GM12878 (cell line): ENCODE data around the gene SNAP29. TPM values are rescaled to one million over a fixed set of nuclear protein-coding genes. Genes with fewer than 3 reads are reported as not detected.
A peak's percentile ranks its signal among the peaks of the same experiment; 100 is the strongest.

Source experiments
- BHLHE40 ChIP-seq, 2 experiments: fragments of 450-650 bp in 1 of 2; IDR thresholded peaks; 2 replicates each; pipeline ENCODE4 v1.6.1; 2011 to 2017; ENCODE audit warnings: low read depth in 2 of 2, borderline replicate concordance in 1 of 2, improper control_type of control experiment in 1 of 2, low read length in 1 of 2, mild to moderate bottlenecking in 1 of 2
- CBFB ChIP-seq: IDR thresholded peaks from 2 replicates; pipeline ENCODE4 v1.6.1; 2016; ENCODE audit warnings: antibody characterized with exemption, low read depth
- CHD2 ChIP-seq: IDR thresholded peaks from 2 replicates; pipeline ENCODE4 v1.6.1; 2011; ENCODE audit warnings: low read depth, low read length, improper control_type of control experiment, borderline replicate concordance
- E2F8 ChIP-seq: fragments of 450-650 bp; IDR thresholded peaks from 2 replicates; pipeline ENCODE4 v1.6.1; 2018; ENCODE audit warnings: mild to moderate bottlenecking, low read depth, moderate library complexity; ENCODE audit not compliant: partially characterized antibody
- ELK1 ChIP-seq: IDR thresholded peaks from 2 replicates; pipeline ENCODE4 v1.6.1; 2012; ENCODE audit warnings: low read depth, low read length, improper control_type of control experiment
- EP300 ChIP-seq, 2 experiments: fragments of 150-350 bp in 1 of 2; IDR thresholded peaks; 2 replicates each; pipeline ENCODE4 v1.6.1; 2011 to 2012; ENCODE audit warnings: low read depth in 2 of 2, low read length in 2 of 2, borderline replicate concordance in 1 of 2, improper control_type of control experiment in 1 of 2, inconsistent platforms in 1 of 2; ENCODE audit not compliant: control insufficient read depth in 1 of 2
- EZH2 ChIP-seq: IDR thresholded peaks from 2 replicates; pipeline ENCODE4 v1.6.1; 2012; ENCODE audit warnings: low read depth, mild to moderate bottlenecking, control low read depth, inconsistent platforms, low read length, borderline replicate concordance; ENCODE audit not compliant: control insufficient read depth
- FOS ChIP-seq: IDR thresholded peaks from 3 replicates; pipeline ENCODE4 v1.6.1; 2011; ENCODE audit warnings: borderline replicate concordance; ENCODE audit not compliant: insufficient read length; ENCODE audit errors: extremely low read depth
- HDGF ChIP-seq: fragments of 450-650 bp; IDR thresholded peaks from 2 replicates; pipeline ENCODE4 v1.6.1; 2016; ENCODE audit warnings: antibody characterized with exemption
- KLF5 ChIP-seq: fragments of 450-650 bp; IDR thresholded peaks from 2 replicates; pipeline ENCODE4 v1.6.1; 2014; ENCODE audit warnings: mild to moderate bottlenecking; ENCODE audit not compliant: partially characterized antibody
- MEF2A ChIP-seq: IDR thresholded peaks from 2 replicates; pipeline ENCODE4 v1.6.1; 2011; ENCODE audit warnings: low read depth, mild to moderate bottlenecking, low read length, moderate library complexity; ENCODE audit not compliant: insufficient read depth
- NR2F1 ChIP-seq: fragments of 450-650 bp; conservative IDR thresholded peaks from 2 replicates; pipeline ENCODE4 v1.6.1; 2017; ENCODE audit warnings: mild to moderate bottlenecking
- RFX5 ChIP-seq: IDR thresholded peaks from 2 replicates; pipeline ENCODE4 v1.6.1; 2011; ENCODE audit warnings: low read depth, low read length, improper control_type of control experiment
- RUNX3 ChIP-seq: IDR thresholded peaks from 2 replicates; pipeline ENCODE4 v1.6.1; 2012; ENCODE audit warnings: low read length, inconsistent platforms
- SRF ChIP-seq, 2 experiments: IDR thresholded peaks; 2 replicates each; pipeline ENCODE4 v1.6.1; 2011; ENCODE audit warnings: low read depth in 2 of 2, low read length in 2 of 2, mild to moderate bottlenecking in 1 of 2, moderate library complexity in 1 of 2
- STAT1 ChIP-seq: fragments of 450-650 bp; conservative IDR thresholded peaks from 2 replicates; pipeline ENCODE4 v1.6.1; 2014; ENCODE audit warnings: antibody characterized with exemption, mild to moderate bottlenecking
- ZBTB33 ChIP-seq: fragments of 450-650 bp; IDR thresholded peaks from 2 replicates; pipeline ENCODE4 v1.6.1; 2017; ENCODE audit warnings: mild to moderate bottlenecking
- polyA plus RNA-seq, 11 experiments: library from polyadenylated mRNA; depleted of rRNA in 4 of 11; unstranded in 6 of 11; stranded (reverse) in 5 of 11; fragments of >200 nt; fragmentation: Nextera tagmentation in 4 of 11; fragmentation: Illumina TruSeq in 1 of 11; extraction: Ambion mirVana in 4 of 11; extraction: Trizol in 1 of 11; gene quantifications; 1 replicate in 1 of 11; 2 replicates in 10 of 11; pipeline versions ENCODE4 v1.2.1 to v1.2.3, GENCODE V29; 2011 to 2016; ENCODE audit warnings: inconsistent platforms in 2 of 11, missing spikeins in 2 of 11, low read depth in 1 of 11
- total RNA-seq, 4 experiments: library from RNA; depleted of rRNA in 3 of 4; stranded (reverse); fragments of >200 nt in 3 of 4; fragmentation: Illumina TruSeq in 1 of 4; extraction: Trizol in 1 of 4; gene quantifications; 2 replicates each; pipeline versions ENCODE4 v1.2.1 to v1.2.3, GENCODE V29; 2013 to 2021
- TF ChIP-seq, protein P1 (sequence below): fragments of 450-650 bp; IDR thresholded peaks from 2 replicates; pipeline ENCODE4 v1.6.1; 2016; ENCODE audit warnings: mild to moderate bottlenecking
- TF ChIP-seq, protein P2 (sequence below): IDR thresholded peaks from 2 replicates; pipeline ENCODE4 v1.6.1; 2011; ENCODE audit warnings: mild to moderate bottlenecking, low read depth, low read length, moderate library complexity; ENCODE audit not compliant: insufficient replicate concordance

SNAP29 gene
- total and polyA plus RNA-seq, 10 of the 15 experiments (the other 5 are each of a cell fraction or from before 2014, with no cell fraction given), result 4.7 to 45.7 (median 27.9) TPM

DNA sequence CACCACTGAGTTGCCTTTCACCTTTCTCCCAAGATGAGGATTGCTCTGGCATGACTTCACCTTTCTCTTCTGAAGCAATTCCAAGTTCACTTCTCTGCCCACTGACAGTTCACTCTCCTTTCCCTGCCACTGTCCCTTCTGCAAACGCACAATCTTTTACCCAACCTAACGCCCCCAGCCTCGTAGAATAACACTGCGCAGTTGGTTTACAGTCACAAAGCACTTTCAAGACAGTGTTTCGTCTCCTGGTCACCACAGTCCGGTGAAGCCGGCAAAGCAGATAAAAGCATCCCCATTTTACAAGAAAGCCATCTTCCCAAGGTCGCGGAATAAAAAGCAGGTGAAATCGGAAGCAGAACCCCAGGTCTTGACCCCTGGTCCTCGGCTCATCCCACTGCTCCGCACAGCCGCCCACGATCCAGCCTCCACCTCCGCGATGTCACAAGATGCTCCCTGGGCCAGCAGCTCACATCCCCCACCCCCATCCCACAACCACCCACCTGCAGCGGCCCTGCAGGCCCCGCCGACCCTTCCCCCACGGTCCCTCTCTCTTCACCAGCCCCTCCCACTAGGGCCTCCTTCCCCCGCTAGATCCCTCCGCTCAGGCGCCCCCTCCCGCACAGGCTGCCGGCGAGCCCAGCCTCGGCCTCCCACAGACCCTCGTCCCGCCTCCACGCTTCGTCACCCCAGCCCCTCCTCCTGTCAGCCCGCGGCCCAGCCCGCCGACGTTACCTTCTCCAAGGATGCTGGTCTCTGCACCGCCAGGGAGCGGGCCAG lies 781 bp upstream of the SNAP29 start (continued):
- TF ChIP-seq CBFB (no peak), SRF (IDR thresholded peaks at IDR 0.05; ENCODE audit: low read depth in 2 of 2, low read length in 2 of 2) (no peak), E2F8 (no peak), NR2F1 (0 out of 2 replicates have a peak, but pooled peaks have one; percentile 41), KLF5 (no peak), MEF2A (no peak), EP300 (IDR thresholded peaks at IDR 0.05; ENCODE audit: borderline replicate concordance in 1 of 2, control insufficient read depth in 1 of 2, low read depth in 2 of 2, low read length in 2 of 2) (no peak), RUNX3 (peak; percentile 40; the same call in 1 of the 2 replicates), BHLHE40 (IDR thresholded peaks at IDR 0.05; ENCODE audit: borderline replicate concordance in 1 of 2, low read depth in 2 of 2, low read length in 1 of 2) (no peak), EZH2 (no peak), STAT1 (no peak), FOS (no peak), CHD2 (peak; percentile 60; the same call in 1 of the 2 replicates), RFX5 (no peak), HDGF (0 out of 2 replicates have a peak, but pooled peaks have one; percentile 29), ZBTB33 (no peak), ELK1 (no peak)
- TF ChIP-seq, protein P1, sequence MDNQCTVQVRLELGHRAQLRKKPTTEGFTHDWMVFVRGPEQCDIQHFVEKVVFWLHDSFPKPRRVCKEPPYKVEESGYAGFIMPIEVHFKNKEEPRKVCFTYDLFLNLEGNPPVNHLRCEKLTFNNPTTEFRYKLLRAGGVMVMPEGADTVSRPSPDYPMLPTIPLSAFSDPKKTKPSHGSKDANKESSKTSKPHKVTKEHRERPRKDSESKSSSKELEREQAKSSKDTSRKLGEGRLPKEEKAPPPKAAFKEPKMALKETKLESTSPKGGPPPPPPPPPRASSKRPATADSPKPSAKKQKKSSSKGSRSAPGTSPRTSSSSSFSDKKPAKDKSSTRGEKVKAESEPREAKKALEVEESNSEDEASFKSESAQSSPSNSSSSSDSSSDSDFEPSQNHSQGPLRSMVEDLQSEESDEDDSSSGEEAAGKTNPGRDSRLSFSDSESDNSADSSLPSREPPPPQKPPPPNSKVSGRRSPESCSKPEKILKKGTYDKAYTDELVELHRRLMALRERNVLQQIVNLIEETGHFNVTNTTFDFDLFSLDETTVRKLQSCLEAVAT, result 0 out of 2 replicates have a peak, but pooled peaks have one; percentile 23
- TF ChIP-seq, protein P2, sequence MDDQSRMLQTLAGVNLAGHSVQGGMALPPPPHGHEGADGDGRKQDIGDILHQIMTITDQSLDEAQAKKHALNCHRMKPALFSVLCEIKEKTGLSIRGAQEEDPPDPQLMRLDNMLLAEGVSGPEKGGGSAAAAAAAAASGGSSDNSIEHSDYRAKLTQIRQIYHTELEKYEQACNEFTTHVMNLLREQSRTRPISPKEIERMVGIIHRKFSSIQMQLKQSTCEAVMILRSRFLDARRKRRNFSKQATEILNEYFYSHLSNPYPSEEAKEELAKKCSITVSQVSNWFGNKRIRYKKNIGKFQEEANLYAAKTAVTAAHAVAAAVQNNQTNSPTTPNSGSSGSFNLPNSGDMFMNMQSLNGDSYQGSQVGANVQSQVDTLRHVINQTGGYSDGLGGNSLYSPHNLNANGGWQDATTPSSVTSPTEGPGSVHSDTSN, result peak; percentile 47
